OCI-LY7 (cell line): ENCODE results near the gene C2orf72. TPM values are rescaled to one million over a fixed set of nuclear protein-coding genes. Genes with fewer than 3 reads are reported as not detected.

Source experiments
- BruUV-seq: library from RNA; stranded (reverse); fragments of 400-500 nt; replicated peaks from 2 replicates; lab custom pipeline; 2021; lab: Mats Ljungman, UMichigan
- CTCF ChIA-PET: fragments of 300-600 bp; sonication (Branson Sonifier 250); formaldehyde crosslinking; loops from one replicate; lab custom pipeline; 2022; ENCODE audit warnings: antibody characterized with exemption; ENCODE audit not compliant: unreplicated experiment; lab: Charles Lee
- POLR2A ChIA-PET: fragments of 300-600 bp; sonication (Branson Sonifier 250); formaldehyde crosslinking; loops from one replicate; lab custom pipeline; 2022; ENCODE audit warnings: antibody characterized with exemption; lab: Charles Lee
- DNase-seq: peaks from one replicate; pipeline ENCODE4 v3.0.0-alpha.2; 2015; ENCODE audit warnings: low spot score
- H2AFZ ChIP-seq: fragments of 200-600 bp; sonication (generic), shearing (Covaris generic); 2 replicates; pipeline ENCODE4 v1.6.1; 2014; ENCODE audit warnings: mild to moderate bottlenecking, antibody characterized with exemption, low read length, moderate library complexity
- H3K27ac ChIP-seq: fragments of 200-600 bp; sonication (generic); 2 replicates; pipeline ENCODE4 v1.5.1; 2014; ENCODE audit warnings: mixed run types, low read depth, mild to moderate bottlenecking, moderate library complexity, low read length, inconsistent platforms; ENCODE audit not compliant: poor library complexity, severe bottlenecking
- H3K36me3 ChIP-seq: fragments of 200-600 bp; sonication (generic); 2 replicates; pipeline ENCODE4 v1.6.1; 2014; ENCODE audit warnings: mild to moderate bottlenecking, antibody characterized with exemption, low read length, moderate library complexity, mixed read lengths; ENCODE audit not compliant: insufficient read depth
- H3K4me1 ChIP-seq: fragments of 200-600 bp; sonication (generic); 2 replicates; pipeline ENCODE4 v1.5.1; 2014; ENCODE audit warnings: mild to moderate bottlenecking, low read length; ENCODE audit not compliant: insufficient read depth, poor library complexity, severe bottlenecking
- H3K4me2 ChIP-seq: fragments of 200-600 bp; sonication (generic); 2 replicates; pipeline ENCODE4 v1.6.1; 2014; ENCODE audit warnings: mild to moderate bottlenecking, low read length
- H3K4me3 ChIP-seq: fragments of 200-600 bp; sonication (generic); 2 replicates; pipeline ENCODE4 v1.5.1; 2014; ENCODE audit warnings: mild to moderate bottlenecking, low read depth, low read length; ENCODE audit not compliant: poor library complexity, severe bottlenecking
- H3K79me2 ChIP-seq: fragments of 200-600 bp; sonication (generic); 2 replicates; pipeline ENCODE4 v1.6.1; 2016; ENCODE audit warnings: low read depth, mild to moderate bottlenecking, low read length, moderate library complexity, mixed read lengths; ENCODE audit not compliant: insufficient read depth
- H3K9me2 ChIP-seq: fragments of 200-600 bp; sonication (generic); 2 replicates; pipeline ENCODE4 v1.6.1; 2016; ENCODE audit warnings: mild to moderate bottlenecking, low read length, mixed read lengths; ENCODE audit not compliant: insufficient read depth
- H3K9me3 ChIP-seq: fragments of 200-600 bp; sonication (generic); 2 replicates; pipeline ENCODE4 v1.6.1; 2014; ENCODE audit warnings: mild to moderate bottlenecking, mixed run types, low read length, mixed read lengths
- H4K20me1 ChIP-seq: fragments of 200-600 bp; sonication (generic); 2 replicates; pipeline ENCODE4 v1.6.1; 2014; ENCODE audit warnings: mild to moderate bottlenecking, antibody characterized with exemption, low read length, moderate library complexity, mixed read lengths; ENCODE audit not compliant: insufficient read depth
- EZH2phosphoT487 ChIP-seq: fragments of 200-600 bp; sonication (generic); IDR thresholded peaks from 2 replicates; pipeline ENCODE4 v1.6.1; 2018; ENCODE audit warnings: low read depth, borderline replicate concordance, mild to moderate bottlenecking, mixed run types, antibody characterized with exemption, low read length, moderate library complexity, mixed read lengths
- intact Hi-C: fragments of 100-400 bp; cut with micrococcal nuclease; formaldehyde crosslinking; loops from one replicate; pipeline ENCODE4 v1.10.0; 2022; ENCODE audit not compliant: unreplicated experiment
- total RNA-seq, 2 experiments: library from RNA; depleted of rRNA in 1 of 2; stranded (reverse); fragments of >200 nt in 1 of 2; shearing (Covaris generic) in 1 of 2; gene quantifications; 2 replicates each; pipeline ENCODE4 v1.2.3, GENCODE V29; 2014 to 2022
- TF ChIP-seq, protein P1 (sequence below): fragments of 200-600 bp; sonication (generic); conservative IDR thresholded peaks from 2 replicates; pipeline ENCODE4 v1.5.1; 2014; ENCODE audit warnings: mild to moderate bottlenecking, antibody characterized with exemption, low read length, moderate library complexity, mixed read lengths

C2orf72 gene
- total RNA-seq, 2 experiments from 2014 or later, result not detected

DNA sequence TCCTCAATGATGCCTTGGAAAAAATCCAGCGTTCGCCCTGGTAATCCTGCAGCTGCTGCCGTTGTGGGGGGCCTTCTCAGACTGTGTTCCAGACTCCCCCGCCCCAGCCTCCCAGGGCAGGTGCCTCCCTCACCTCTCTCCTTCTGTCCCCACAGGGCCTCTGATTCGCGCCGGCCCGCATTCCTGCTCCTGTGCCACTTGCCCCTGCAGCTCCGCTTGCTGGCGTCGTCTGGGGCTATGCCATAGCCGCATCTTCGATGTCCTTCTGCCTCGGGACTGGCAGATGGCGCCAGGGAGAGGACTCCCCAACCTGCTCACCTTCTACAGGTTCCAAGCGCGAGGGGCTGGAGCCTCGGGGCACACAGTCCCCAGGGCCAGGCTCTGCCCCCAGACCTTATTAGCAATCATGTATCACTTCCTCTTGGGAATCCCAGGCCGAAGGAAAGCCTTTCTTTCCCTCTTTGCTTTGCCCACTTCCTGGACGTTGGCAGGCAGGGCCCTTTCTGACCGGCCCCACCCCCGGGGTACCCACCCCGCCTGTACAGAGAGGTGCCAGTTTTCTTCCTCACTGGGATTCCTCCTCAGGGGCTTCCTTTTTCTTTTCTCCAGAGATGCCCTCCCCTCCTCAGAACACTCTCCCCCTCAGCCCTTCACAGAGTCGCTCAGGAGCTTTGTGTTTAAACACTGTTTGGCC lies 37.0 kb upstream of the C2orf72 start:
- CTCF ChIA-PET, result no interaction called here
- no peak overlapping the region for H2AFZ ChIP-seq
- no peaks in the 10 kb centered on the region for H3K4me1 ChIP-seq

DNA sequence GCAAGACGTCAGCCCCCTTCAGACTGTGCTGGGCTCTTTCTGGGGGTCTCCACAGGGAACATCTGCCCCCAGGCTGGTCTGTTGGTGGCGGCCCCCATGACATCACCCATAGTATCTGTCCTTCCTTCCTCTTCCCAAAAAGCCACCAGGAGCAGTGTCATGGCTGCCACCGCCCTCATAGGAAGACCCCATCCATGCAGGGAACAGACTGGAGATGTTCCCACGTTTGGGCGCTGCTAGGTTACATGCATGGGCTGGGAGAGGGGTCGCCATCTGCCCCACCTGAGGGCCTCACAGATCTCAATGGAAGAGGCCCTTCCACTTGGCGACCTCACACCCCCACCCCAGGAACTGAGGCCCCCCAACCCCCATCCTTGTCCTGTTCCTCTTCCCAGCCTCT lies 36.3 kb upstream of the C2orf72 start:
- no TSS peak for BruUV-seq
- DNase-seq, result no peak
- intact Hi-C loops, result no loop called here

More for the DNA sequence above, 37.0 kb upstream of the C2orf72 start:
- no peaks in the 10 kb centered on the region for H3K9me3 ChIP-seq
- H4K20me1 ChIP-seq, result no peaks in the 10 kb centered on the region
- BruUV-seq, result no TSS peak
- TF ChIP-seq, protein P1, sequence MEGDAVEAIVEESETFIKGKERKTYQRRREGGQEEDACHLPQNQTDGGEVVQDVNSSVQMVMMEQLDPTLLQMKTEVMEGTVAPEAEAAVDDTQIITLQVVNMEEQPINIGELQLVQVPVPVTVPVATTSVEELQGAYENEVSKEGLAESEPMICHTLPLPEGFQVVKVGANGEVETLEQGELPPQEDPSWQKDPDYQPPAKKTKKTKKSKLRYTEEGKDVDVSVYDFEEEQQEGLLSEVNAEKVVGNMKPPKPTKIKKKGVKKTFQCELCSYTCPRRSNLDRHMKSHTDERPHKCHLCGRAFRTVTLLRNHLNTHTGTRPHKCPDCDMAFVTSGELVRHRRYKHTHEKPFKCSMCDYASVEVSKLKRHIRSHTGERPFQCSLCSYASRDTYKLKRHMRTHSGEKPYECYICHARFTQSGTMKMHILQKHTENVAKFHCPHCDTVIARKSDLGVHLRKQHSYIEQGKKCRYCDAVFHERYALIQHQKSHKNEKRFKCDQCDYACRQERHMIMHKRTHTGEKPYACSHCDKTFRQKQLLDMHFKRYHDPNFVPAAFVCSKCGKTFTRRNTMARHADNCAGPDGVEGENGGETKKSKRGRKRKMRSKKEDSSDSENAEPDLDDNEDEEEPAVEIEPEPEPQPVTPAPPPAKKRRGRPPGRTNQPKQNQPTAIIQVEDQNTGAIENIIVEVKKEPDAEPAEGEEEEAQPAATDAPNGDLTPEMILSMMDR, result no peak
- no peak for TF ChIP-seq EZH2phosphoT487
- no peak overlapping the region for H3K27ac ChIP-seq
- intact Hi-C loops, result no loop called here
- DNase-seq, result no peak
- no peak overlapping the region for H3K4me2 ChIP-seq
- POLR2A ChIA-PET, result no interaction called here
- no peaks in the 10 kb centered on the region for H3K79me2 ChIP-seq
- H3K36me3 ChIP-seq, result no peaks in the 10 kb centered on the region
- no peak overlapping the region for H3K4me3 ChIP-seq
- H3K9me2 ChIP-seq, result no peaks in the 10 kb centered on the region

More for the DNA sequence above, 36.3 kb upstream of the C2orf72 start:
- TF ChIP-seq, protein P1, result no peak
- no peak for TF ChIP-seq EZH2phosphoT487
- Histone ChIP-seq H2AFZ (no peak overlapping the region), H3K4me2 (no peak overlapping the region), H3K9me3 (no peaks in the 10 kb centered on the region), H3K9me2 (no peaks in the 10 kb centered on the region), H4K20me1 (no peaks in the 10 kb centered on the region), H3K4me1 (no peaks in the 10 kb centered on the region), H3K36me3 (no peaks in the 10 kb centered on the region), H3K4me3 (no peak overlapping the region), H3K79me2 (no peaks in the 10 kb centered on the region), H3K27ac (no peak overlapping the region)
- CTCF ChIA-PET, result no interaction called here
- POLR2A ChIA-PET, result interaction anchor here (0.8 kb wide), 1 partner anchor 552 kb away, joined by 3 read pairs; no protein-coding TSS in a partner anchor
